Stromal cell of bone marrow (primary cell): ENCODE measurements around the gene CCDC7.
A peak's percentile ranks its signal among the peaks of the same experiment; 100 is the strongest.
"Not testable (repeated sequence)": the region's sequence is repeated elsewhere in the genome, so short reads cannot be mapped to it uniquely, and the experiment has no call there.

Source experiments
- DNase-seq: peaks from one replicate; pipeline ENCODE4 v3.0.0-alpha.2; 2012; ENCODE audit warnings: low read depth

CCDC7 gene

DNA sequence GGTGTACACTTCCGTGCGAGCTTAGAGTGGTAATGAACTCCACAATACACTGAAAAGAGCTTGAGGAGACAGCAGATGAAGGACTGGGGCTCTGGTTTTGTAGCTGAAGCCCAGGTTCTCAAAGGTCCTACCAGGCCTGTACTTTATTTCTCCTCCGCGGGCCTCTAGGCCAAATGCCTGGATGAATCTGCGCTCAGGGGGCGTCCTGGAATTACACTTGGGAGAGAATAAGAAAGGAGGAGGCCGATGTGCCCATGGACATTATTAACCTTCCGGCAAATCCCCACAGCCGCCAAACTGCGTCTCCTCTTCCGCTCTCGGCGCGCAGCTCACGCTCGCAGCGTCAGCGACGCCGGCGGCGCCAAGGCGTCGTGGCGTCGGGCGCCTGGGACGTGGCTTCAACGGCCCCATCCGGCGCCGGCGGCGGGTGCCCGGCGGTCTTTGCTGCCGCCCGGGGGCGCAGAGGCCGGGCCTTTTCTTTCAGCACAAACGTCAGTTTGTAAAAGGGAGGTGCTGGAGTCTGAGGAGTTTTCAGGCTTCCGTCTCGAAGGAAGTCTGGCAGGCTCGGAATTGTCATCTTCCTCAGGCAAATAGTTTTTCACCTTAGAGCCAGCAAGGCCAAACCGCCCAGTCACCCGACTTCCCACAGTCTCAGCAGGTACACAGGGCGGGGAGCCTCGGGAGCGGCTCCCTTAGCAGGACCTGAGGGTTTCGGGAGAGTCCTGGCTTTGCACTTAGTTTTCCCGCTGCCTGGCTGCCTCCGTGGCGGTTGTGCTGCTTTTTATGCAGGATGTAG lies at the start of gene CCDC7:
Gene CCDC7, plus strand, starts transcription at position 401 of the 796 bp plus-strand sequence. CDS start 5,503 bp downstream, outside the sequence.
- peak; percentile 86 for DNase-seq

DNA sequence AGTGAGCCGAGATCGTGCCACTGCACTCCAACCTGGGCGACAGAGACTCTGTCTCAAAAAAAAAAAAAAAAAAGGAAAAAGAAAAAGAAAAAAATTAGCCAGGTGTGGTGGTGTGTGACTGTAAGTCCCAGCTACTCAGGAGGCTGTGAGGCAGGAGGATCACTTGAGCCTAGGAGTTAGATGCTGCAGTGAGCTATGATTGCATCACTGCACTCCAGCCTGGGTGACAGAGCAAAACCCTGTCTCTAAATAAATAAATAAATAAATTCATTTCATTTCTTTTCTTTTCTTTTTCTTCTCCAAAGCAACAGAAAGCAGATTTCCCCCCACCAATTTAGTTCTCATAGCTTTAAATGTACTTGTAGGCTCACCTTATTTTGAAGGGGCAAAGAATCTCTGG lies 48.8 kb upstream of the CCDC7 start:
- DNase-seq, result not testable (repeated sequence)

DNA sequence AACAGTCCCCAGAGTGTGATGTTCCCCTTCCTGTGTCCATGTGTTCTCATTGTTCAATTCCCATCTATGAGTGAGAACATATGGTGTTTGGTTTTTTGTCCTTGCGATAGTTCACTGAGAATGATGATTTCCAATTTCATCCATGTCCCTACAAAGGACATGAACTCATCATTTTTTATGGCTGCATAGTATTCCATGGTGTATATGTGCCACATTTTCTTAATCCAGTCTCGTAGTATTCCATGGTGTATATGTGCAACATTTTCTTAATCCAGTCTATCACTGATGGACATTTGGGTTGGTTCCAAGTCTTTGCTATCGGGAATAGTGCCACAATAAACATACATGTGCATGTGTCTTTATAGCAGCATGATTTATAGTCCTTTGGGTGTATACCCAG lies 46.2 kb upstream of the CCDC7 start:
- DNase-seq, result not testable (repeated sequence)

DNA sequence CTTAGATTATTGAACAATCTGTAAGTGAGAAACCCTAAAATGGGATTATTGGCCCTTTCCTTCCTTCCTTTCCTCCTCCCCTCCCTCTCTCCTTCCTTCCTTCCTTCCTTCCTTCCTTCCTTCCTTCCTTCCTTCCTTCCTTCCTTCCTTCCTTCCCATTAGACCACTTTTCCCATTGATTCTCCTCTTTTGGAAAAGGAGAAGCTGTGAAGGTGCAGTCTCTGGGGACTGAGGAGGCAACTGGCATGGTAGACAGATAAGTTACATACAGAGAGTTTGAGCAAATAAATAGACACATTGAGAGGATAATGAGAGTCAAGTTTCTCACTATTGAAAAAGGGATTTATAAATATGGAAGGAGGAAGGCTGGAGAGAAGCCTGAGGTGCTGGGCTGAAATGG lies 45.0 kb upstream of the CCDC7 start:
- DNase-seq, result no peak

DNA sequence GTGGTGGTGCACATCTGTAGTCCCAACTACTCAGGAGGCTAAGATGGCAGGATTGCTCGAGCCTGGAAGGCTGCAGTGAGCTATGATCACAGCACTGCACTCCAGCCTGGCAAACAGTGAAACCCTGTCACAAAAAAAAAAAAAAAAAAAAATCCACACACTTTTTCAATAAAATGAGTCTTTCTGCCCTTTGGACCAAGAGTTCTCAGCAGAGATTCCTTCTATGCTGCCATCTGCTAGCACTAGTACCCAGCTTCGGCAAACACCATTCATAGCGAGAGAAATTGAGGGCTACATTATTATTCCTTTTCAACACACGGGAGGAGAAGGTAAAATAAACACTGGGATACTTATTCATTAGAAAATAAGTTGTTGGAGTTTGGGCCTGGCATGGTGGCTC lies 43.4 kb upstream of the CCDC7 start:
- DNase-seq, result no peak

DNA sequence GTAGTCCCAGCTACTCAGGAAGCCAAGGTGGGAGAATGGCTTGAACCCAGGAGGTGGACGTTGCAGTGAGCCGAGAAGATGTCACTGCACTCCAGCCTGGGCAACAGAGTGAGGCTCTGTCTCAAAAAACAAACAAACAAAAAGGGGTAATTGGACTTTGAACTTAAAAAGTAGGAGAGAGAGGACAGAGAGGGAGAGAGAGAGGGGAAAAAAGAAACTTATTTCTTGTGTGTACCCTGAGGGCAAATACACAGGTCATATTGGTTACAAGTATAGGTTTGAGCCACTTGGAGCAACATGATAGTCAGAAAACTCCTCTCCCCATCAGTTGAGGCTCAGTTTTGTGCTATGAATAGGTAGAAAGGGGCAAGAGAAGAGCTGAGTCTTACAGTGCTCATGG lies 42.8 kb upstream of the CCDC7 start:
- no peak for DNase-seq

DNA sequence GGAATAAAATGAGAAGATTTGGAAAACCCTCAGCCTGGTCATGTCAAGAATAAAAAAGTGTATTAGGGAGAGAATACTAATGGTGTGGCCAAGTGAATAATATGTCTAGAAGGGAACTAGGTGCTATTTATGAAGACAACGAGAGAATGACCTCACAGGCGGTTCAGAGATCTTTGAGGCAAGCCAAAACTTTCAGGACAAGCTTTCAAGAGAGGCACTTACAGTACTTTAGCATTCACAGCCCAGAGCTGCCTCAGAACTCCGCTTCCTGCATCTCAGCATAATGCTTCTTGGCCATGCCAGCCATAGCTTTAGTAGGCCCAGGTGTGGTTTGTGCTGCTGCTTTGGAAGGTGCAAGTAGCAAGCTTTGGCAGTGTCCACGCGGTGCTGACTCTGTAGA lies 37.2 kb upstream of the CCDC7 start:
- DNase-seq, result no peak

DNA sequence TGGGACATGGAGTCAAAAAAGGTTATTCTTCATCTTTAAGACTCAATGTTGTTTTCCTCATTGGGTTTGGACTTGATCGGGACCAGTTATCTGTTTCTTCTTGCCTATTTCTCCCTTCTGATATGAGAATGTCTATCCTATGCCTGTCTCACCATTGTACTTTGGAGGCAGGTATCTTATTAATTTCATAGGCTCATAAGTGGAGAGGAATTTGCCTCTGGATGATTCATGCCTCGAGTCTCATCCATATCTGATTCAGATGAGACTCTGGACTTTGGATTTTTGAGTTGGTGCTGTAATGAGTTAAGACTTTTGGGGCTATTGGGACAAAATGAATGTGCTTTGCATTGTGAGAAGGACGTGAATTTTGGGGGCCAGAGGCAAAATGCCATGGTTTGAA lies 36.2 kb upstream of the CCDC7 start:
- no peak for DNase-seq

DNA sequence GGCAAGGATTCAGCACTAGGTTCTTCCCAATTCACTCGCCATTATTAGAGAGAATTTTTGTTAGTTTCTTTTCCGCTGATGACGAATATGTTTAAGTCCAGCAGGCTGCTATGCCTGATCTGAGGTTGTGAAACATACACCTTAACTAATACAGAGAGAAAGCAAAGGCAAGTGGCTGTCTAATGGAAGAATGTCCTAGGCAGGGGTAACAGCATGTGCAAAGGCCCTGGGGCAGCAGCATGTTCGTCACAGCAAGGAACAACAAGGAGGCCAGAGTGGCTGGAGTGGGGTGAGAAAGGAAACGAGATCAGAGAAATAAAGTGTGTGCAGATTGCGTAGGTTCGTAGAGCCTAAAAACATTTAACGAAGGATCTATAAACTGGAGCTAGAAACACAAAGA lies 35.4 kb upstream of the CCDC7 start:
- DNase-seq, result no peak

DNA sequence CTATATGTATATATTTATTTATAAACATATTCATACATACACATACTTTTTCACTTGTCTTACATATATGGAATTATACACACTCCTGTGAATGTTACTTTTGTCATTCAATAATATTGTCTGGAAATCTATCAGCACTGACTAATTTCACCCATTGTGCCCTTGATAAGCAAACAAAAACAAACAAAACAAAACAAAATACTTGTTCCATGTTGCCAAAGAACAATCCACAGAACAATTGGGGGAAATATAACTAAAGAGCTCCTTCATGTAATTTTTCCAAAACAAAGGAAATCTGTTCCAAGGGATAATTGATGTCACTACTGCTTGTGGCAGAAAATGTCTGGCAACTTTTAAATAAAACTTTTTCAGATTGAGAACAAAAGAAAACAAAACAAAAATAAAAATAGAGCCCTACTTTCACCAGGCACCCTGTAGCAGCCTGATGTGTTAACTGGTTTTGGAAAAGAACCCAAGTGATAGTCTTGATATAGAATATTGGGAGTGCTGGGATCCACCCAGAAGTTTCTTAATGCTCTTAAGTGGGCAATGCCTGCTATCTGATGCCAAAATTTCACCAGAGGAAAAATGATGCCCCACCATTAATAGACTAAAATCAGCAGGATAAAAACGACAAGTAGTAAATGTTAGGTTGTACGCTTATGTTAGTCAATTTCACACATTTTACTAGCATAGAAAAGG lies 34.0 kb upstream of the CCDC7 start:
- DNase-seq, result no peak

DNA sequence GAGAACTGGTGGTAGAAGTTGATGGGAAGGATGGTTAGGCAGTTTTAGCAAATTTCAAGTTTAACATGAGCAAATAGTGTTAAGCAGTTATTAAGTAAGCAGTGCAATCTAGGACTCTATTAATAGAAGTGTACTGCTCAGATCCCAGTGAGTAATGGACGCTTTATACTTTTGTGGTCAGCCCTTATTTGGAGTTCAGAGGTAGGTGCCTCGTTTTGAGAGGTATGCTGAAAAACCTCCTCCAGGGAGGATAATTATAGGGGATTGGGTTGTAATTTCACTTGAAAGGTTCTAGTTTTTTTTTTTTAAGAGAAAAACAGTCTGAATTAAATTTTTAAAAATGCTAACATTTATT lies 33.5 kb upstream of the CCDC7 start:
- DNase-seq, result no peak

DNA sequence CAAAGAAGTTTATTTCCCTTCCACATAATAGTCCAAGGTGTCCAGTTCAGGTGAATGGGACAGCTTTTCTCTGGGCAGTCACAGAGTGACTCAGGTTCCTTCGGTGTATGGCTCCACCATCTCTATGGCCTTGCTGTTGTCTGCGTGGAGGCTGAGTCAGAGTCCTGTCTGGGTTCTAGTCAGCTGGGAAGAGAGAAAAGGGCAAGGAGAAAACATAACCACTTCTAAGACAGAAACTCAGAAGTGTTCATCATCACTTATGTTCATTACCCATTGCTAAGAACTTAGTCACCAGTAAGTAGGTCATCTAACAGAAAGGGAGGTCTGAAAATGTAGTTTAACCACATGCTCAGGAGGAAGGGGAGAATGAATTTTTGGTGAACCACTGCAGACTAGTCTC lies 32.4 kb upstream of the CCDC7 start:
- peak; percentile 72 for DNase-seq

DNA sequence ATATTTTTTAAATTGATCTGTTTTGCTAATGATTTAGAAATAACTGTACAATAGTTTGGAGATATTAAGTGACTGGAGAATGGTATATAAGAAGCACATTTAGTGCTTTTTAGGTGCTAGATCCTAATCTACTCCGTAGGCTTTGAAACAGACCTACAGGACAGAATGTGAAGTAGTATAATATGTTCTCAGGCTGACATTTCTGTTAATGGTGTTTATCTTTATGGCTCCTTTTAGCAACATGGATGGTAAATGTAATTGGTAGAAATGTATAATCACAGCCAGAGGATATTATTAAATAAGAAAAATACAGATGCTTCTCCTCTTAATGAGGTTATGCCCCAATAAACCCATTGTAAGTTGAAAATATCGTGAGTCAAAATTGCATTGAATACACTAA lies 30.6 kb upstream of the CCDC7 start:
- no peak for DNase-seq

DNA sequence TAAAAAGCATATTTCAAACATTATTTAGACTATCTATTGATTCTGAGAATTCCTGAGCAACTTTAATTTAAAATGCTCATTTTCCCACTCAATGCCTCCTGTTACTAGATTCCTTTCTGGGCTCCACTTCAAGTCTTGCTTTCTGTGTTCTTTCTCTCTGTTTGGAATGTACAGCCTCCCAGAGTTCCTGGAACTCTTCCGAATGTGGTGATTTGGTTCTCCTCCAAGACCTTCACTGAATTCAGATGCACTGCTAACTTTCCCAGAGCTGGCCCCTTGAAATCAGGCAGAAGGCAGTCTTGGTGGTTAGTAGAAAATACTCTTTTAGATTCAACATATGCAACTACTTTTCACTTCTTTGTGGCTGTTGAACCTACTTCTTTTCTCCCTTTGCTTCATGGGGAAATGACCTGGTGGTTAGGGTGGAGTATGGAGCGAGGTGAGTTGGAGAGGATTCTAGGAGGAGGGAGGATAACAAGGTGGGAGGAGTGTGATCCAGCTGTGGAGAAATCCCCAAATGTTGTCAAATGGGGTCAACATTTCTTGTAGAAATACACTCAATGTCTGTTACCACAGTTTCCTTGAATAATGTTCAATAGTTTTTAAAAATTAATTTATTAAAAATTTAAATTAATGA lies 27.9 kb upstream of the CCDC7 start:
- peak; percentile 75 for DNase-seq

DNA sequence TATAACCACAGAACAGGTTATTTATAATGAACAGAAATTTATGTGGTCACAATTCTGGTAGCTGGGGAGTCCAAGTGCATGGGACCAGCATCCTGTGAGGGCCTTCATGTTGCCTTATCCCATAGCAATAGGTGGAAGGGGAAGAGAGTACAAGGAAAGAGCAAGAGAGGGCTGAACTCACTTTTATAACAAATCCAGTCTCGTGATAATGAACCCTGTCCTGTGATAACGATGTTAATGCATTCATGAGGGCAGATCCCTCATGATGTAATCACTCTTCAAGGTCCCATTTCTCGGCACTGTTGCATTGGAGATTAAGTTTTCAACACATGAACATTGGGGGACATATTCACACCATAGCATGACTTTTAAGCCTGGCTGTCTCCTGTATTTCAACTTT lies 27.4 kb upstream of the CCDC7 start:
- DNase-seq, result no peak

DNA sequence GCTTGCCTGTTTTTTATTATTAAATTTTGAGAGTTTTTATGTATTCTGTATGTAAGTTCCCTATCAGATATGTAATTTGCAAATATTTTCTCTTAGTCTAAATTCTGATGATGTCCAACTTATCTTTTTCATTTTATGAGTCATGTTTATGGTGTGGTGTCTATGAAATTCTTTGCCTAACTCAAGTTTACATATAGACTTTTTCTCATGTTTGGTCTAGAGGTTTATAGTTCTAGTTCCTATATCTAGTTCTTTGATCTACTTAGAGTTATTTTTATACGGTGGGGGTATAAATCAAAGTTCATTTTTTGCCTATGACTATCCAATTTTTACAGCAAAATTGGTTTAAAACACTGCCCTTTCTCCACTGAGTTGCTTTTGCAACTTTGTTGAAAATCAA lies 26.3 kb upstream of the CCDC7 start:
- no peak for DNase-seq

DNA sequence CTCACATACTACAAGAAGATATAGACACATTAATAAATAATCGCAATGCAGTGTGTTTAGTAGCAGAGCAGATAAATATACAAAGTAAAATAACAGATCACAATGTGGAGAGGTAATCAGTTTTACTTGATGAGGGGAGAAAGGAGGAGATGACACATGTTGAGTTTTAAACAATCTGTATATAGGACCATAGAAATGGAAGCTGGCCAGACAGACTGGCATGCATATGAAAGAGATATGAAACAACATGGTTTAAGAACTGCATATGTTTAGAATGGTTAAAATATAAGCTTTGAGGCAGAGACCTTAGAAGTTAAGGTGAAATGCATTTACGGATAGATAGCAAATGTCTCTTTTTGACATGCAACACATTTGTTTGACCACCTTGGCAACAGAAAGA lies 19.8 kb upstream of the CCDC7 start:
- no peak for DNase-seq

DNA sequence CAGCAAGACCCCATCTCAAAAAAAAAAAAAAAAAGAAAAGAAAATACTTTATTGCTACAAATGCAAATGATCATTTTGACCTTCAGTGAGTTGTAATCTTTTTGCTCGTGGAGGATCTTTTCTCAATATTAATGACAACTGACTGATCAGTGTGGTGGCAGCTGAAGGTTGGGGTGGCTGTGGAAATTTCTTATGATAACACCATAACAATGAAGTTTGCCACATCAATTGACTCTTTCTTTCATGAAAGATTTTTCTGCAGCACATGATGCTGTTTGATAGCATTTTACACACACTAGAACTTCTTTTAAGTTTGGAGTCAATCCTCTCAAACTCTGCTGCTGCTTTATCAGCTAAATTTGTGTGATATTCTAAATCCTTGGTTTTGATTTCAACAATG lies 12.4 kb upstream of the CCDC7 start:
- DNase-seq, result no peak

DNA sequence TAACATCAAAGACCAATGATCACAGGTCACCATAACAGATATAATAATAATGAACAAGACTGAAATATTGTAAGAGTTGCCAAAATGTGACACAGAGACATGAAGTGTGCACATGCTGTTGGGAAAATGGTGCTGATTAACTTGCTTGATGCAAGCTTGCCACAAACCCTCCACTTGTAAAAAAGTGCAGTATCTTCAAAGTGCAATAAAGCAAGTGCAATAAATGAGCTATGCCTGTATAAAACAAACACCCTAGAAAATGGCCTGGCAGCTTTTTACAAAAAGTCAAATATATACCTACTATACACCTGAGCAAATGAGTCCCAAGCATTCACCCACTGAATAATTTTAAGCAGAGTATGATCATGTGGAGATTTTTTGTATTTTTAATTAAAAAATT lies 9.7 kb upstream of the CCDC7 start:
- DNase-seq, result no peak

DNA sequence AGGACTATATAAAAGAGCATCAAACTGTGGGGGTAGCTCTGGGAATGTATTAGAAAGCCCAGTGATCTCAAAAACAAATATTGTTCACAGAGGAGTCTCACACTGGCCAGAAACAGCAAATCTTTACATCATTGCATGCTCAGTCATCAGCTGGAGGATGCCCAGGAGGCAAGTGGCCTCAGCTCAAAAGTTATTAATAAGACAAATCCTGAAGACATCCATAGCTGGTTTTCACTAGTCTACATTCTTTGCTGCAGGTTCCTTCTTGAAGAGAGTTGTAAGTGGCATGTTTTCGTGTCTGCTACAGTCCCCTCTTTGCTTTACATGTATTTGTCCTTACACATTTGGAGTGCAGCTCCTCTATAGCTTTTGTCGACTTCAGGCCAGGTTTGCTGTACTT lies 8.6 kb upstream of the CCDC7 start:
- DNase-seq, result no peak

DNA sequence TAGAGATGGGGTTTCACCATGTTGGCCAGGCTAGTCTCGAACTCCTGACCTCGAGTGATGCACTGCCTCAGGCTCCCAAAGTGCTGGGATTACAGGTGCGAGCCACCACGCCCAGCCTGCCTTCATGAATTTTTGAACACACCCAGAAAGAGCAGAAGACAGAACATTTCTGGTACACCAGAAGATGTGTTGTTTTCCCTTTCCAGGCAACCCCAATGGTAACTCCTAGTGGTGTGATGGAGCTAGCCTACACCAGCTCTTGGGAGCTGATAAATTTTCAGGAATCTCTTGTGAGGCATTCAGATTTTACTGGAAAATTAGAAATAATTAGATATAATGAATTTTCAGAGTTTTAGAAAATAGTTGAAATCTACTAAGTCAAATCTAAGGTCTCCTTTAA lies 904 bp upstream of the CCDC7 start:
- DNase-seq, result no peak

DNA sequence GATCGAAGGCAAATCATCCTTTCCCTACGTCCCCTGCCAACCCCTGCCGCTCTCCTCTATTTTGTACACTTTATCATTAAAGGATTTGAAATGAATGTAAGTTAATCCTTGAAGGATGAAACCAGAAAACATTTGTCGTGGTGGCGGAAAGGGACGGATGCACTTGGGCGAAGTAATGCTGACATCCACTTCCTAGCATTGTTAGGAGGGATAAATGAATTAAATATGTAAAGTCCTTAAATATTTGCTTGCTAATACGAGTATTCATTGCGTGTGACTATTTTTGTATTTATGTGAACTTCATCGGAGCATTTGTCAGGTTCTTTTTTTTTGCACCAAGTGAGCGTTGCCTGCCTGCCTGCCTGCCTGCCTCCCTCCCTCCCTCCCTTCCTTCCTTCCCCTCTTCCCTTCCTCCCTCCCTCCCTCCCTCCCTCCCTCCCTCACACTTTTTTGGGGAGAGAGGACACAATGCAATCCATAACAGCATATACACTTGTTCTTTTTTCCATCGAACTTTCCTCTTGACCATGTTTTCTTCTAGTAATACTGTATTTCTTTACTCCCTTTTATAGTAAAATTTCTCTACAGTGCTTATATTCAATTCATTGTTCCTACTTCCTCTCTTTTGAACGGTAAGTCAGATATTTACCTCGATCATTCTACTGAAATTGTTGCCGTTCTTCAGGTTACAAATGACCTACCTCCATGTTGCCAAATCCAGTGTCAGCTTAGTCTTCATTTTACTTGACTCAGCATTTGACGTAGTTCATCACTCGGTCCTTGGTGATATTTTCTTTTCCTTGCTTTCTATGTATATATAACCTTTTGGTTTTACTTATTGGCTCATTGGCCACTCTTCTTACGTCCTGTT lies 831 bp downstream of the CCDC7 start:
- DNase-seq, result peak; percentile 31
